ENCODE results near the gene MBD5.

Gene MBD5

GRCh38 chr2:148338541-148338940 is 317.6 kb downstream of the MBD5 start:
- Histone ChIP-seq H3K4me3 (ENCODE audit: low read depth, low read length) (no peak overlapping the region), H3K27ac (ENCODE audit: low read depth, low read length) (peak overlapping the region; percentile 46), H3K27me3 (ENCODE audit: insufficient read depth, low read length) (no peaks in the 10 kb centered on the region), H3K4me1 (ENCODE audit: control insufficient read depth, insufficient read depth, low read length, unreplicated experiment) (peaks cover 13% of the 10 kb centered on the region), H2AFZ (ENCODE audit: low read length, unreplicated experiment) (no peak overlapping the region), H3K36me3 (ENCODE audit: insufficient read depth, low read length) (peaks cover 9% of the 10 kb centered on the region), H3K79me2 (ENCODE audit: control insufficient read depth, insufficient read depth, low read length, unreplicated experiment) (no peaks in the 10 kb centered on the region)

- H3K27me3 ChIP-seq (ENCODE audit: insufficient read depth, low read length) = no peaks in the 10 kb centered on the region
- H3K4me1 ChIP-seq (ENCODE audit: control insufficient read depth, insufficient read depth, low read length, unreplicated experiment) = peaks cover 13% of the 10 kb centered on the region
- H3K79me2 ChIP-seq (ENCODE audit: control insufficient read depth, insufficient read depth, low read length, unreplicated experiment) = no peaks in the 10 kb centered on the region
- no peak overlapping the region for H2AFZ ChIP-seq (ENCODE audit: low read length, unreplicated experiment)
- no peak overlapping the region for H3K4me3 ChIP-seq (ENCODE audit: low read depth, low read length)
- H3K27ac ChIP-seq (ENCODE audit: low read depth, low read length) = no peak overlapping the region
- peaks cover 16% of the 10 kb centered on the region for H3K36me3 ChIP-seq (ENCODE audit: insufficient read depth, low read length)
Measured at GRCh38 chr2:148342086-148342485, 321.2 kb downstream of the MBD5 start.

- H3K79me2 ChIP-seq (ENCODE audit: control insufficient read depth, insufficient read depth, low read length, unreplicated experiment) = no peaks in the 10 kb centered on the region
- H3K4me3 ChIP-seq (ENCODE audit: low read depth, low read length) = no peak overlapping the region
- H3K4me1 ChIP-seq (ENCODE audit: control insufficient read depth, insufficient read depth, low read length, unreplicated experiment) = no peaks in the 10 kb centered on the region
- H3K27me3 ChIP-seq (ENCODE audit: insufficient read depth, low read length) = no peaks in the 10 kb centered on the region
- H3K27ac ChIP-seq (ENCODE audit: low read depth, low read length) = no peak overlapping the region
- H2AFZ ChIP-seq (ENCODE audit: low read length, unreplicated experiment) = no peak overlapping the region
- H3K36me3 ChIP-seq (ENCODE audit: insufficient read depth, low read length) = no peaks in the 10 kb centered on the region
Measured at GRCh38 chr2:148350199-148350598, 329.3 kb downstream of the MBD5 start.

- Histone ChIP-seq H3K4me3 (ENCODE audit: low read depth, low read length) (no peak overlapping the region), H3K79me2 (ENCODE audit: control insufficient read depth, insufficient read depth, low read length, unreplicated experiment) (no peaks in the 10 kb centered on the region), H3K36me3 (ENCODE audit: insufficient read depth, low read length) (no peaks in the 10 kb centered on the region), H3K4me1 (ENCODE audit: control insufficient read depth, insufficient read depth, low read length, unreplicated experiment) (no peaks in the 10 kb centered on the region), H3K27me3 (ENCODE audit: insufficient read depth, low read length) (no peaks in the 10 kb centered on the region), H3K27ac (ENCODE audit: low read depth, low read length) (no peak overlapping the region), H2AFZ (ENCODE audit: low read length, unreplicated experiment) (no peak overlapping the region)
Measured at GRCh38 chr2:148351437-148352143, 330.7 kb downstream of the MBD5 start.

- Histone ChIP-seq H2AFZ (ENCODE audit: low read length, unreplicated experiment) (no peak overlapping the region), H3K79me2 (ENCODE audit: control insufficient read depth, insufficient read depth, low read length, unreplicated experiment) (no peaks in the 10 kb centered on the region), H3K27ac (ENCODE audit: low read depth, low read length) (no peak overlapping the region), H3K4me1 (ENCODE audit: control insufficient read depth, insufficient read depth, low read length, unreplicated experiment) (peaks cover 5% of the 10 kb centered on the region), H3K36me3 (ENCODE audit: insufficient read depth, low read length) (no peaks in the 10 kb centered on the region), H3K27me3 (ENCODE audit: insufficient read depth, low read length) (no peaks in the 10 kb centered on the region), H3K4me3 (ENCODE audit: low read depth, low read length) (no peak overlapping the region)
Measured at GRCh38 chr2:148358375-148358774, 337.5 kb downstream of the MBD5 start.

- no peaks in the 10 kb centered on the region for H3K79me2 ChIP-seq (ENCODE audit: control insufficient read depth, insufficient read depth, low read length, unreplicated experiment)
- no peak overlapping the region for H2AFZ ChIP-seq (ENCODE audit: low read length, unreplicated experiment)
- no peak overlapping the region for H3K27ac ChIP-seq (ENCODE audit: low read depth, low read length)
- no peaks in the 10 kb centered on the region for H3K27me3 ChIP-seq (ENCODE audit: insufficient read depth, low read length)
- peaks cover 5% of the 10 kb centered on the region for H3K4me1 ChIP-seq (ENCODE audit: control insufficient read depth, insufficient read depth, low read length, unreplicated experiment)
- no peak overlapping the region for H3K4me3 ChIP-seq (ENCODE audit: low read depth, low read length)
- H3K36me3 ChIP-seq (ENCODE audit: insufficient read depth, low read length) = no peaks in the 10 kb centered on the region
Measured at GRCh38 chr2:148360662-148361061, 339.8 kb downstream of the MBD5 start.

GRCh38 chr2:148362144-148362796 is 341.4 kb downstream of the MBD5 start:
- Histone ChIP-seq H3K27me3 (ENCODE audit: insufficient read depth, low read length) (no peaks in the 10 kb centered on the region), H3K4me3 (ENCODE audit: low read depth, low read length) (no peak overlapping the region), H3K36me3 (ENCODE audit: insufficient read depth, low read length) (no peaks in the 10 kb centered on the region), H2AFZ (ENCODE audit: low read length, unreplicated experiment) (no peak overlapping the region), H3K27ac (ENCODE audit: low read depth, low read length) (no peak overlapping the region), H3K4me1 (ENCODE audit: control insufficient read depth, insufficient read depth, low read length, unreplicated experiment) (peaks cover 5% of the 10 kb centered on the region), H3K79me2 (ENCODE audit: control insufficient read depth, insufficient read depth, low read length, unreplicated experiment) (no peaks in the 10 kb centered on the region)

GRCh38 chr2:148375214-148375613 is 354.3 kb downstream of the MBD5 start:
- Histone ChIP-seq H3K4me3 (ENCODE audit: low read depth, low read length) (no peak overlapping the region), H3K27ac (ENCODE audit: low read depth, low read length) (no peak overlapping the region), H2AFZ (ENCODE audit: low read length, unreplicated experiment) (no peak overlapping the region), H3K79me2 (ENCODE audit: control insufficient read depth, insufficient read depth, low read length, unreplicated experiment) (no peaks in the 10 kb centered on the region), H3K4me1 (ENCODE audit: control insufficient read depth, insufficient read depth, low read length, unreplicated experiment) (no peaks in the 10 kb centered on the region), H3K27me3 (ENCODE audit: insufficient read depth, low read length) (no peaks in the 10 kb centered on the region), H3K36me3 (ENCODE audit: insufficient read depth, low read length) (no peaks in the 10 kb centered on the region)

- Histone ChIP-seq H3K4me3 (ENCODE audit: low read depth, low read length) (no peak overlapping the region), H3K27me3 (ENCODE audit: insufficient read depth, low read length) (no peaks in the 10 kb centered on the region), H3K27ac (ENCODE audit: low read depth, low read length) (no peak overlapping the region), H3K79me2 (ENCODE audit: control insufficient read depth, insufficient read depth, low read length, unreplicated experiment) (no peaks in the 10 kb centered on the region), H3K4me1 (ENCODE audit: control insufficient read depth, insufficient read depth, low read length, unreplicated experiment) (peaks cover 19% of the 10 kb centered on the region), H2AFZ (ENCODE audit: low read length, unreplicated experiment) (no peak overlapping the region), H3K36me3 (ENCODE audit: insufficient read depth, low read length) (no peaks in the 10 kb centered on the region)
Measured at GRCh38 chr2:148391324-148391723, 370.4 kb downstream of the MBD5 start.

GRCh38 chr2:148402786-148403185 is 381.9 kb downstream of the MBD5 start:
- H3K79me2 ChIP-seq (ENCODE audit: control insufficient read depth, insufficient read depth, low read length, unreplicated experiment) = no peaks in the 10 kb centered on the region
- H2AFZ ChIP-seq (ENCODE audit: low read length, unreplicated experiment) = no peak overlapping the region
- H3K27me3 ChIP-seq (ENCODE audit: insufficient read depth, low read length) = no peaks in the 10 kb centered on the region
- no peaks in the 10 kb centered on the region for H3K4me1 ChIP-seq (ENCODE audit: control insufficient read depth, insufficient read depth, low read length, unreplicated experiment)
- no peak overlapping the region for H3K27ac ChIP-seq (ENCODE audit: low read depth, low read length)
- H3K36me3 ChIP-seq (ENCODE audit: insufficient read depth, low read length) = no peaks in the 10 kb centered on the region
- H3K4me3 ChIP-seq (ENCODE audit: low read depth, low read length) = no peak overlapping the region

- Histone ChIP-seq H2AFZ (ENCODE audit: low read length, unreplicated experiment) (no peak overlapping the region), H3K36me3 (ENCODE audit: insufficient read depth, low read length) (no peaks in the 10 kb centered on the region), H3K27me3 (ENCODE audit: insufficient read depth, low read length) (no peaks in the 10 kb centered on the region), H3K4me3 (ENCODE audit: low read depth, low read length) (no peak overlapping the region), H3K27ac (ENCODE audit: low read depth, low read length) (no peak overlapping the region), H3K4me1 (ENCODE audit: control insufficient read depth, insufficient read depth, low read length, unreplicated experiment) (no peaks in the 10 kb centered on the region), H3K79me2 (ENCODE audit: control insufficient read depth, insufficient read depth, low read length, unreplicated experiment) (no peaks in the 10 kb centered on the region)
Measured at GRCh38 chr2:148410899-148411298, 390.0 kb downstream of the MBD5 start.

Measured in ACC112 (cell line).